Measurements from ENCODE around the gene WNT11.
A peak's percentile ranks its signal among the peaks of the same experiment; 100 is the strongest.

WNT11 gene

DNA sequence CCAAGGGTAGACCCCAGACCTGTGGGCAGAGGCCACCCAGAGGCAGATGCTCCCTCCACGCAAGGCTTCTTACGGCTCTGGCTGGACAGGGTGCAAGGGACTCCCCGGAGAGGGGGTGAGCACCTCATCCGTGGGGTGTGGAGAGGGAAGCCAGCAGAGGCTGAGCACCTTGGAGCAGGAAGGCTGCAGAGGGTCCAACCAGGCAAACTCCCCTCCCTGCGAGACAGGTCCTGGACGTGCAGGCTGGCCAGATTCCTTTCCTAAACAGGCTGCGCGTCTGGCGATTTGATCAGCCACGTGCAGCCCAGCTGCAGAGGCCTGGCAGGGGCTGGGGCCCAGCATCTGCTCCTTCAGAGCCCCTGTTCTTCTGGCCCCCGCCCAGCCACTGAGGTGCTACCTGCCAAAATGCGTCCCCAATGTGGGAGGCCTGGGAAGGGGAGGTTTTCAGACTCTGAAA lies 49.3 kb downstream of the WNT11 start:
- TF ChIP-seq, protein P1, sequence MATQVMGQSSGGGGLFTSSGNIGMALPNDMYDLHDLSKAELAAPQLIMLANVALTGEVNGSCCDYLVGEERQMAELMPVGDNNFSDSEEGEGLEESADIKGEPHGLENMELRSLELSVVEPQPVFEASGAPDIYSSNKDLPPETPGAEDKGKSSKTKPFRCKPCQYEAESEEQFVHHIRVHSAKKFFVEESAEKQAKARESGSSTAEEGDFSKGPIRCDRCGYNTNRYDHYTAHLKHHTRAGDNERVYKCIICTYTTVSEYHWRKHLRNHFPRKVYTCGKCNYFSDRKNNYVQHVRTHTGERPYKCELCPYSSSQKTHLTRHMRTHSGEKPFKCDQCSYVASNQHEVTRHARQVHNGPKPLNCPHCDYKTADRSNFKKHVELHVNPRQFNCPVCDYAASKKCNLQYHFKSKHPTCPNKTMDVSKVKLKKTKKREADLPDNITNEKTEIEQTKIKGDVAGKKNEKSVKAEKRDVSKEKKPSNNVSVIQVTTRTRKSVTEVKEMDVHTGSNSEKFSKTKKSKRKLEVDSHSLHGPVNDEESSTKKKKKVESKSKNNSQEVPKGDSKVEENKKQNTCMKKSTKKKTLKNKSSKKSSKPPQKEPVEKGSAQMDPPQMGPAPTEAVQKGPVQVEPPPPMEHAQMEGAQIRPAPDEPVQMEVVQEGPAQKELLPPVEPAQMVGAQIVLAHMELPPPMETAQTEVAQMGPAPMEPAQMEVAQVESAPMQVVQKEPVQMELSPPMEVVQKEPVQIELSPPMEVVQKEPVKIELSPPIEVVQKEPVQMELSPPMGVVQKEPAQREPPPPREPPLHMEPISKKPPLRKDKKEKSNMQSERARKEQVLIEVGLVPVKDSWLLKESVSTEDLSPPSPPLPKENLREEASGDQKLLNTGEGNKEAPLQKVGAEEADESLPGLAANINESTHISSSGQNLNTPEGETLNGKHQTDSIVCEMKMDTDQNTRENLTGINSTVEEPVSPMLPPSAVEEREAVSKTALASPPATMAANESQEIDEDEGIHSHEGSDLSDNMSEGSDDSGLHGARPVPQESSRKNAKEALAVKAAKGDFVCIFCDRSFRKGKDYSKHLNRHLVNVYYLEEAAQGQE (IDR thresholded peaks at IDR 0.05; ENCODE audit: insufficient read depth in 1 of 2, low read depth in 2 of 2, low read length in 2 of 2) = no peak
- TF ChIP-seq POLR2AphosphoS5 (IDR thresholded peaks at IDR 0.05; ENCODE audit: low read depth, low read length) (no peak), TAF1 (IDR thresholded peaks at IDR 0.05; ENCODE audit: borderline replicate concordance, insufficient read depth, low read length) (no peak), SIN3A (IDR thresholded peaks at IDR 0.05; ENCODE audit: borderline replicate concordance, insufficient read depth, low read length) (no peak), FOXP2 (optimal IDR thresholded peaks at IDR 0.05; ENCODE audit: borderline replicate concordance, extremely low read depth, extremely low read length, insufficient read depth) (no peak)

DNA sequence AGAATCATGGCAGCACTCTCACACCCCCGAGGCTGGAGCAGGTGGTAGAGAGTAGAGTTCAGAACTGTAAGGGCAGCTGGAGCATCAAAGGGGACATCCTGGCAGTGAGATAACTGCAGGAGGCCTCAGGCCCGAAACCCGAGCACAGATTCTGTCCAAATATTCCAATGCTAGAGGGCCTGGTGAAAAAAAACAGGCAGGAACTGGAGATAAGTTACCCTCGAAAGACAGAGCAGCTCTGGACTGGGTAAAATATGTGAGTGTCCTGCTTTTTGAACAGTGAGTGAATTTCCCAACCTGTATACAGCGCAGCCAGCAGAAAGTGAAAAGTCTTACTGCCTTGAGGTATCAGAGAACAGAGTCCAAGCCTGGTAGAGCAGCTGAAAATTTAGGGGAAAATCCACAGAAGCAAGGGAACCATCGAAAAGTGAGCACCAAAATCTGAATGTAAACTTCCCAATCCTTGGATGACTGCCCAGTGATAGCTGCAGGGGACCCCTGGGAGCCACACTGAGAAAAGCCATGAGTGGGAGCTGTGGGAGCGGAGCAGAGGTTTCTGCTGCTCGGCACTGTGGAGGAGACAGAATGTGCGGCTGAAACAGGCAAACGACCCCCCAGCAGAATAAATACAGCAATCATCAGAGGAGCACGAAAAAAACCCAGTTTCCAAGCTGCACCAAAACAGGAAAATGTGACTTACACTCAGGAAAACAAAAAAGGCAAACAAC lies 50.6 kb downstream of the WNT11 start:
- no peak for TF ChIP-seq POLR2AphosphoS5 (IDR thresholded peaks at IDR 0.05; ENCODE audit: low read depth, low read length)

DNA sequence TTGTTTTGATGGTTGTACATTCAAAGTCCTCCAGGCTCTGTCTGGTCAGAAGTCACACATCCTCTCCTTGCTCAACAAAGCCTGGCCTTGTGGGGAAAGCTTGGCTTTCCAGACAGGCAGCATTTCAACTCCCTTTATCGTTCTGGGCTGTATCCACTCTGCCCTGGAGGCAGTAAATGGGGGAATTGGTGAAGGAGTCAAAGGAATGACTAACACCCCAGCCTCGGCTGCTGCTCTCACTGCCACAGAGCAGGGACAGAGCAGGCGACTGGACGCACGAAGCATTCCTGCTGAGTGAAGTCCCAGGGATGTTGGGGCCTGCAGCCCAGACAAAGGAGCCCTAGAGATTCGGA lies 52.8 kb downstream of the WNT11 start:
- TF ChIP-seq SIN3A (IDR thresholded peaks at IDR 0.05; ENCODE audit: borderline replicate concordance, insufficient read depth, low read length) = no peak
- no peak for TF ChIP-seq FOXP2 (optimal IDR thresholded peaks at IDR 0.05; ENCODE audit: borderline replicate concordance, extremely low read depth, extremely low read length, insufficient read depth)
- no peak for TF ChIP-seq TAF1 (IDR thresholded peaks at IDR 0.05; ENCODE audit: borderline replicate concordance, insufficient read depth, low read length)
- TF ChIP-seq, protein P1 (IDR thresholded peaks at IDR 0.05; ENCODE audit: insufficient read depth in 1 of 2, low read depth in 2 of 2, low read length in 2 of 2) = no peak
- no peak for TF ChIP-seq POLR2AphosphoS5 (IDR thresholded peaks at IDR 0.05; ENCODE audit: low read depth, low read length)

DNA sequence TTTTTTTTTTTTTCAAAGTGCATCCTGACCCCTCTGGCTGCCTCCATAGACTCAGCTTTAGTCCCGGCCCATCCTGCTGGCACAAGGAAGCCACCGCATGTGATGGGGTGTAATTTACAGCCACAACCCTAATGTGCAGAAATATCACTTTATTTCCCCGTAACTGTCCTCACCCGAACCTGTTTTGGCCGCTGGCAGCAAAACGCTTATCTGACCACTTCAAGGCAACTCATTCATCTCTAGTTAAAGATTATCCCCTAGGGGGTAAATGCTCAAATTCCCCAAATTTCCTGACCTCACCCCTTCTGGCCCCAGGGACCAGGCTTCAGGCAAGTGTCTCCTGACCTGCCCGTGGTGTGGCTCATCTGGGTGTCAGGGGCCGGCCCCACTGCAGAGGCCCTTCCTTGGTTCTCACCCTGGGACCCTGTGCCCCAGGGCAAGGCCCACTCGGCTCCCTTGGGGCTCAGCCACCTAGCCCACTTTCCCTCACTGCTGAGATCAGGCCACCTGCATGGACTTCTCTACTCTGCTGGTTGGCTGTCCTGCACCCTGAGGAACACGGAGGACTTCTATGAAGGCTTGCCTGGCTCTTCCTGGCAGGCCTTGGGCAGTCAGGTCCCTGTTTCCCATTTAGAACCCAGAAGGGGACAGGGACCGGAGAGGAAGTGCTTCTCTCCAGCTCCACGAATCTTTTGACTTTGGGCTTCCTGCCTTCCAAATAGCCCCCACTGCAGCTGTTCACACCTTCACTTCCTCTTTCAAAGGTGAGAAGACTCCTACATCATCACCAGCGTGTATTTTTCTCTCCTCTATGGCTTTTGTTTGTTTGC lies 53.3 kb downstream of the WNT11 start:
- TF ChIP-seq FOXP2 (optimal IDR thresholded peaks at IDR 0.05; ENCODE audit: borderline replicate concordance, extremely low read depth, extremely low read length, insufficient read depth) (no peak), SIN3A (IDR thresholded peaks at IDR 0.05; ENCODE audit: borderline replicate concordance, insufficient read depth, low read length) (no peak), TAF1 (IDR thresholded peaks at IDR 0.05; ENCODE audit: borderline replicate concordance, insufficient read depth, low read length) (no peak), POLR2AphosphoS5 (IDR thresholded peaks at IDR 0.05; ENCODE audit: low read depth, low read length) (no peak)
- TF ChIP-seq, protein P1 (IDR thresholded peaks at IDR 0.05; ENCODE audit: insufficient read depth in 1 of 2, low read depth in 2 of 2, low read length in 2 of 2) = no peak

DNA sequence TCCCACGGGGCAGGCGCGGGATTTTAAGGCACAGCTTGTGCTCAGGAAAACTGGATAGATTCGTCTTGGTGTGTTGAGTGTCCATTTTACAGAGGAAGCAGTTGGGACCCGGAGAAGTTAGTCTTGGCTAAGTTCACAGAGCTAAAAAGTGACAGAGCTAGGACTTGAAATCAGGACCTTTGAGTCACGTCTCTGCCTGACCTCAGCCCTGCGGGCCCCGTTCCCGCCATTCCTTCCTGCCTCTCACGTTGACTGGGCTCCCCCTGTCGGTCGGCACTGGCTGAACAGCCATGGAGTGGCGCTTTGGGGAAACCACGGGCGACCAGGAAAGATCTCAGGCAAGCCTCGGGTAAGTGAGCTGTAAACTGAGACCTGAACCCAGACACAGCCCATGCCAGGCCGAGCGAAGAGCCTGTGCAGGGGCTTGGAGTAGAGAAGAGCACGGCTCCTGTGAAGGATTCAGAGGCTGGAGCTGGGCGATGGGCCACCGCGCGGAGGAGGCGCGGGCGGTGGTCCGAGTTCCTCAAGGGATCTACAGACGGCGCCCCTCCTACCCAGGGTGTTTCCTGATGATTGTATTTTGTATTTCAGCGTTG lies 54.1 kb downstream of the WNT11 start:
- TF ChIP-seq SIN3A (IDR thresholded peaks at IDR 0.05; ENCODE audit: borderline replicate concordance, insufficient read depth, low read length) (no peak), FOXP2 (optimal IDR thresholded peaks at IDR 0.05; ENCODE audit: borderline replicate concordance, extremely low read depth, extremely low read length, insufficient read depth) (peak; percentile 81)

All from PFSK-1 (cell line).